ENCODE data around the gene MCM9.
A peak's percentile ranks its signal among the peaks of the same experiment; 100 is the strongest.

Gene MCM9

DNA sequence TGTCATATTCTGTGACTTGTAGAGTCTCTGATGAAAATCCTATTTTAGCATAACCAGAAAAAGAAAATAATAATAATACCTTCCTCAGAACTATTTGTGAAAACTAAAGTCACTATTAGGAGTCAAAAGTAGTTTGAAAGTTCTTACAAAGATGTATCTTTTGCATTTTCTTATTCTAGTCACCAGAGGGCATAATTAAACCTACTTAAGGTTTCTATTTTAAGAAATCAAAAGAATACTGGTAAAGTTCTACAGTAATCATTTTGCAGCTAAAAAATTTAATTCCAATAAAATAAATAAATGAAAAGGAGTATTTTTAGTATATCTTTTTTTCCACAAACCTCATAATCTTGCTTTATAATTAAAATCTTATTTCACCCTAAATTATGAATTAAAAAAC, 28.0 kb upstream of the MCM9 start:
- Histone ChIP-seq H3K9me3 (ENCODE audit: control insufficient read depth, low read length) (no peaks in the 10 kb centered on the region), H3K36me3 (ENCODE audit: control insufficient read depth, insufficient read depth, low read length) (no peaks in the 10 kb centered on the region), H3K4me3 (ENCODE audit: low read length) (no peak overlapping the region), H3K9ac (ENCODE audit: low read length) (no peak overlapping the region), H3K4me1 (ENCODE audit: control insufficient read depth, insufficient read depth, low read length) (peaks cover 9% of the 10 kb centered on the region), H3K27me3 (ENCODE audit: control insufficient read depth, insufficient read depth, low read length) (no peaks in the 10 kb centered on the region)

- no peaks in the 10 kb centered on the region for H3K27me3 ChIP-seq (ENCODE audit: control insufficient read depth, insufficient read depth, low read length)
- no peaks in the 10 kb centered on the region for H3K4me1 ChIP-seq (ENCODE audit: control insufficient read depth, insufficient read depth, low read length)
- H3K9me3 ChIP-seq (ENCODE audit: control insufficient read depth, low read length), result no peaks in the 10 kb centered on the region
- no peak overlapping the region for H3K9ac ChIP-seq (ENCODE audit: low read length)
- H3K36me3 ChIP-seq (ENCODE audit: control insufficient read depth, insufficient read depth, low read length), result no peaks in the 10 kb centered on the region
- no peak overlapping the region for H3K4me3 ChIP-seq (ENCODE audit: low read length)
These were observed 24.9 kb upstream of the MCM9 start for GRCh38 chr6:118959903-118960302.

DNA sequence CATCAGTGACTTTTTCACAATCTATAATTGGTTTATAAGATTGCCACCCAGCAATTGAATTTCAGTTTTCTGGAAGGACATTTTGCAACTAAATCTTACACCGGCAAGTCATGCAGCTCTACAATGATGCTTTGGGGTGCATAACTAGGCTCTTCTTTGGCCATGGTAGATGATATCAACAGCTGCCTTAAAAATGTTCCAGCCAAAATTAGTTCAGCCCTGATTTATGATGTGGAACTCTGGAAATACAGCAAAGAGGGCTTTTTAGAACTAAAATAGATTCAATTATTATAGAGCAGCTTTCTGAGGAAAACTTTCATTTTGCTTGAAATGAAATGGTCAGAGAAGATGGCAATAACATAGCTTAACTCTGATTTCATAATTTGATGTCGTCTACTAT, 18.4 kb upstream of the MCM9 start:
- Histone ChIP-seq H3K4me3 (ENCODE audit: low read length) (no peak overlapping the region), H3K27me3 (ENCODE audit: control insufficient read depth, insufficient read depth, low read length) (no peaks in the 10 kb centered on the region), H3K9me3 (ENCODE audit: control insufficient read depth, low read length) (no peaks in the 10 kb centered on the region), H3K36me3 (ENCODE audit: control insufficient read depth, insufficient read depth, low read length) (no peaks in the 10 kb centered on the region), H3K9ac (ENCODE audit: low read length) (no peak overlapping the region), H3K4me1 (ENCODE audit: control insufficient read depth, insufficient read depth, low read length) (no peaks in the 10 kb centered on the region)

GRCh38 chr6:118952683-118953082, 17.7 kb upstream of the MCM9 start:
- Histone ChIP-seq H3K36me3 (ENCODE audit: control insufficient read depth, insufficient read depth, low read length) (no peaks in the 10 kb centered on the region), H3K4me1 (ENCODE audit: control insufficient read depth, insufficient read depth, low read length) (no peaks in the 10 kb centered on the region), H3K9me3 (ENCODE audit: control insufficient read depth, low read length) (no peaks in the 10 kb centered on the region), H3K27me3 (ENCODE audit: control insufficient read depth, insufficient read depth, low read length) (no peaks in the 10 kb centered on the region), H3K4me3 (ENCODE audit: low read length) (no peak overlapping the region), H3K9ac (ENCODE audit: low read length) (no peak overlapping the region)

DNA sequence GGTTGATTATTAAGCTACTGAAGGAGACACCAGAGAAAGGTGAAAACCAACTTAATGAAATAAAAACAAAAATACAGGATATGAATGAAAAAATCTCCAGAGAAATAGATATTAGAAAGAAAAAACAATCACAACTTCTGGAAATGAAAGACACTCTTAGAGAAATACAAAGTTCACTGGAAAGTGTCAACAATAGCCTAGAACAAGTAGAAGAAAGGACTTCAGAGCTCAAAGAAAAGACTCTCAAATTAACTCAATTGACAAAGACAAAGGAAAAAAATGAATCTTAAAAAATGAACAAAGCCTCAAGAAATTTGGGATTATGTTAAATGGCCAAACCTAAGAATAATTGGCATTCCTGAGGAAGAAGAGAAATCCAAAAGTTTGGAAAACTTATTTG, 10.3 kb upstream of the MCM9 start:
- Histone ChIP-seq H3K27me3 (ENCODE audit: control insufficient read depth, insufficient read depth, low read length) (no peaks in the 10 kb centered on the region), H3K4me1 (ENCODE audit: control insufficient read depth, insufficient read depth, low read length) (no peaks in the 10 kb centered on the region), H3K9ac (ENCODE audit: low read length) (no peak overlapping the region), H3K4me3 (ENCODE audit: low read length) (no peak overlapping the region), H3K36me3 (ENCODE audit: control insufficient read depth, insufficient read depth, low read length) (no peaks in the 10 kb centered on the region), H3K9me3 (ENCODE audit: control insufficient read depth, low read length) (no peaks in the 10 kb centered on the region)

DNA sequence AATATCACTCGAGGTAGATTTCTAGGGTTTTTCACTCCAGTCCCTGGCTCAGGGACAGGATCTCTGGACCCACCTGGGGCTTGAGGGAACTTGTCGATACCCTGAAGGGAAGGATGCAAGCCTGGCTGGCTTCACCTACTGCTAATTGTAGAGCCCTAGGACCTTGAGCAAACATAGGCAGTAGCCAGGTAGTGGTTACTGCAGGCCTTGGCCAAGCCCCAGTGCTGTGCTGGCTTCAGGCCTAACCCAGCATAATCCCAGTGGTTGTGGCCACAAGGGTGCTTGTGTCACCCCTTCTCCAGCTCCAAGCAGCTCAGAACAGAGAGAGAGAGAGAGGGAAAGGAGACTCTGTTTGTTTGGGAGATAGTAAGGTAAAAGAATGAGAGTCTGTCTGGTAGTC, 5.8 kb upstream of the MCM9 start:
- Histone ChIP-seq H3K4me1 (ENCODE audit: control insufficient read depth, insufficient read depth, low read length) (no peaks in the 10 kb centered on the region), H3K9me3 (ENCODE audit: control insufficient read depth, low read length) (no peaks in the 10 kb centered on the region), H3K36me3 (ENCODE audit: control insufficient read depth, insufficient read depth, low read length) (no peaks in the 10 kb centered on the region), H3K9ac (ENCODE audit: low read length) (no peak overlapping the region), H3K4me3 (ENCODE audit: low read length) (no peak overlapping the region), H3K27me3 (ENCODE audit: control insufficient read depth, insufficient read depth, low read length) (no peaks in the 10 kb centered on the region)

DNA sequence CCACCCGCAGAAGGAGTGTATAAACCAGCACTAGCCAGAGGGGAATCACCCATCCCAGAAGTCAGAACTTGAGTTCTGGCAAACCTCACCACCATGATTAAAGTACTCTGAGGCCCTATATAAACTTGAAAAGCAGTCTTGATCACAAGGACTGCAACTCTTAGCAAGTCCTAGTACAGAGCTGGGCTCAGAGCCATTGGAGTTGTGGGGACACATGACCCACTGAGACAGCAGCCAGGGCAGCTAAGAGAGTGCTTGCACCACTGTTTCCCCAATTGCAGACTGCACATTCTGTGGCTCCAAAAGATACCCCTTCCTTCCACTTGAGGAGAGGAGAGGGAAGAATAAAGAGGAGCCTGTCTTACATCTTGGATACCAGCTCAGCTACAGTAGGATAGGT, 4.7 kb upstream of the MCM9 start:
- no peaks in the 10 kb centered on the region for H3K27me3 ChIP-seq (ENCODE audit: control insufficient read depth, insufficient read depth, low read length)
- no peaks in the 10 kb centered on the region for H3K4me1 ChIP-seq (ENCODE audit: control insufficient read depth, insufficient read depth, low read length)
- H3K9ac ChIP-seq (ENCODE audit: low read length), result no peak overlapping the region
- H3K36me3 ChIP-seq (ENCODE audit: control insufficient read depth, insufficient read depth, low read length), result no peaks in the 10 kb centered on the region
- no peak overlapping the region for H3K4me3 ChIP-seq (ENCODE audit: low read length)
- no peaks in the 10 kb centered on the region for H3K9me3 ChIP-seq (ENCODE audit: control insufficient read depth, low read length)

DNA sequence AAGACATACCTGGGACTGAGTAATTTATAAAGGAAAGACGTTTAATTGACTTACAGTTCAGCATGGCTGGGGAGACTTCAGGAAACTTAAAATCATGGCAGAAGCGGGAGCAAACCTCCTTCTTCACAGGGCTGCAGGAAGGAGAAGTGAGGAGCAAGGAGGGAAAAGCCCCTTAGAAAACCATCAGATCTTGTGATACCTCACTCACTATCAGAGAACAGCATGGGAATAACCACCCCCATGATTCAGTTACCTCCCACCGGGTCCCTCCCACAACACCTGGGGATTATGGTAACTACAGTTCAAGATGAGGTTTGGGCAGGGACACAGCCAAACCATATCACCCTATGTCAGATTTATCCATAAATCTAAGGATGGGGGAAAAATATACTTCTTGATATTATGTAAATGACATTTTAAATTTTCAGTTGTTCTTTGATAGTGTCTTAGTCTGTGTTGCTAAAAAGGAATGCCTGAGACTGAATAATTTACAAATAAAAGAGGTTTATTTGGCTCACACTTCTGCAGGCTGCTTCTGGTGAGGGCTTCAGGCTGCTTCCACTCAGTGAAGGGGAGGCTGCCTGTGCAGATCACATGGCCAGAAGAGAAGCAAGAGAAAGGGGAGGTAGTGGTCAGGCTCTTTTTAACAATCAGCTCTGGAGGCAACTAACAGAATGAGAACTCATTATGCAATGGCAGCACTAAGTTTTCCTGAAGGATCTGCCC, 1.2 kb upstream of the MCM9 start:
- H3K36me3 ChIP-seq (ENCODE audit: control insufficient read depth, insufficient read depth, low read length), result no peaks in the 10 kb centered on the region
- H3K9me3 ChIP-seq (ENCODE audit: control insufficient read depth, low read length), result no peaks in the 10 kb centered on the region
- H3K4me1 ChIP-seq (ENCODE audit: control insufficient read depth, insufficient read depth, low read length), result no peaks in the 10 kb centered on the region
- H3K9ac ChIP-seq (ENCODE audit: low read length), result no peak overlapping the region
- no peaks in the 10 kb centered on the region for H3K27me3 ChIP-seq (ENCODE audit: control insufficient read depth, insufficient read depth, low read length)
- no peak overlapping the region for H3K4me3 ChIP-seq (ENCODE audit: low read length)

DNA sequence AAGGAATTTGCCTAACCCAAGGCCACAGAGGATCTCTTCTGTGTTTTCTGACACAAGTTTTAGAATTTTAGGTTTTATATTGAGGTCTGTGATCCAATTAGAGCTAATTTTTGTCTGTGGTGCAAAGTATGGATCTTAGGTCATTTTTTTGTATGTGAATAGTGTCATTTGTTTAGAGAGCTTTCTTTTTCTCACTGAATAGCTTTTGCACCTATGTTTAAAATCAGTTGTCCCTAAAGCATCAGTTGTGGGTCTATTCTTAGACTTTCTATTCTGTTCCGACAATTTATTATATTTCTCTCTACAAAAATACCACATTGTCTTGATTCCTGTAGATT, 341 bp upstream of the MCM9 start:
- Histone ChIP-seq H3K4me1 (ENCODE audit: control insufficient read depth, insufficient read depth, low read length) (no peaks in the 10 kb centered on the region), H3K27me3 (ENCODE audit: control insufficient read depth, insufficient read depth, low read length) (no peaks in the 10 kb centered on the region)

DNA sequence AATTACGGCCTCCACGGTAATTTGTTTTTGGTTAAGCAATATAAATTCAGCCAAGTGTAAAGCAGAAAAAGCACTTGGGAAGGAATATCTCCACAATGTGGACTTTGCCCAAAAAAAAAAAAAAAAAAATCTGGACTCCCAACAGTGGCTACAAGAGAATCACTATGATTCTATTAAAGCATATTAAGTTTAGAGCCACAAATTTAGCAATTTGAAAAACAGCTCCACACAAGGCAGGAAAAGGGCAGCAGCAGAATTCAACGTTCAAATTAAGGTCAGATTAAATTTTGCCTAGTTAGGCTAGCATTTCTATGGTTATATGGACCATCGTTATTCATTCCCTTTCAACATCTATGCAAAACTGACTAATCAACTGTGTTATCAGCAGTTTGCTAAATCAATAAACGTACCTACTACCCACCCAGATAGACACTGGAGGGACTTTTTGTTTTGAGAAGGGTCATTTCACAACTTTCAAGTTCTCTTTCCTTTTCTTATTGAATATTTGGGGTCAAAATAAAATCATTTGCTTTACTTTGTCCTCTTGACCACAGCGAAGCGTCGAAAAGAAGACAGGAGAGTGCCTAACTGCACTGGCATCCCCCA, 1.0 kb downstream of the MCM9 start:
- H3K36me3 ChIP-seq (ENCODE audit: control insufficient read depth, insufficient read depth, low read length), result peaks cover 4% of the 10 kb centered on the region
- H3K27me3 ChIP-seq (ENCODE audit: control insufficient read depth, insufficient read depth, low read length), result no peaks in the 10 kb centered on the region
- peak overlapping the region; percentile 47 for H3K4me3 ChIP-seq (ENCODE audit: low read length)
- H3K9ac ChIP-seq (ENCODE audit: low read length), result peak overlapping the region; percentile 10
- no peaks in the 10 kb centered on the region for H3K4me1 ChIP-seq (ENCODE audit: control insufficient read depth, insufficient read depth, low read length)
- no peaks in the 10 kb centered on the region for H3K9me3 ChIP-seq (ENCODE audit: control insufficient read depth, low read length)

More for the DNA sequence above, 341 bp upstream of the MCM9 start:
- Histone ChIP-seq H3K9ac (ENCODE audit: low read length) (peak overlapping the region; percentile 98), H3K4me3 (ENCODE audit: low read length) (peak overlapping the region; percentile 100), H3K9me3 (ENCODE audit: control insufficient read depth, low read length) (no peaks in the 10 kb centered on the region), H3K36me3 (ENCODE audit: control insufficient read depth, insufficient read depth, low read length) (peaks cover 4% of the 10 kb centered on the region)

DNA sequence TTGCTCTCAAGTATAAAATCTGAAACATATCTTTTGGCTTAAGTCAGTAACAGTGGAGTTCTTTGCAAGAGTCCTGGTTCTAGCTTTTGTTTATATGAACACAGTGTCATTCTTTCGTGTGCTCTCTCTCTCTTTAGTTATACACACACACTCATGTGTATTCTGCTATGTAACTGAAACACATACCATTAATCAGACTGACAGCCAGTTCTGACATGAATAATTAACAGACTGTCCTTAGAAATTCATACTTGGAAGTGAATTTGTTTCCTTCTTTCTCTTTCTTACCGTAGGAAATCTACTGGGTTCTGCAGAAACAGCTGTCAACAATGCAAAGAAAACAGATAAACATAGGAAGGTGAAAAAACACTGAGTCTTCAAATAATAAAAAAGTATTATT, 2.5 kb downstream of the MCM9 start:
- no peak overlapping the region for H3K4me3 ChIP-seq (ENCODE audit: low read length)
- H3K9ac ChIP-seq (ENCODE audit: low read length), result no peak overlapping the region
- peaks cover 7% of the 10 kb centered on the region for H3K36me3 ChIP-seq (ENCODE audit: control insufficient read depth, insufficient read depth, low read length)
- H3K27me3 ChIP-seq (ENCODE audit: control insufficient read depth, insufficient read depth, low read length), result no peaks in the 10 kb centered on the region
- H3K9me3 ChIP-seq (ENCODE audit: control insufficient read depth, low read length), result no peaks in the 10 kb centered on the region
- H3K4me1 ChIP-seq (ENCODE audit: control insufficient read depth, insufficient read depth, low read length), result no peaks in the 10 kb centered on the region

DNA sequence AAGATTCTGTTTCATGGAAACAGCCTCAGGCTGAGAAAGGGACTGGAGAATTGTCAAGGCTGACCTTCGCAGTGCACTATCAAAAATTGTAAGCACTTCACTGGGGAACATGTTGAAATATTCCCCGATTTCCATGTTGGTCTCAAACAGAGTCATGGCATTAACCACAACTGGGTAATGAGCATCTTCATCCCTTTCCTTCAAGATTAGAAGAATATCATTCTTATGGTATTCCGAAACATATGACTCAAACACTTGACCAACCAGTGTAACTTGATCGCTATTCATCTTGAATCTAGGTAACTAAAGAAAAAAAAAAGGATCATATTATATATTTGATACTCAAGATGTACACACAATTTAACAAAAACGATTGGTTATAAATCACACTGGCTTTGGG, 3.5 kb downstream of the MCM9 start:
- Histone ChIP-seq H3K36me3 (ENCODE audit: control insufficient read depth, insufficient read depth, low read length) (peaks cover 7% of the 10 kb centered on the region), H3K4me3 (ENCODE audit: low read length) (no peak overlapping the region), H3K9ac (ENCODE audit: low read length) (no peak overlapping the region), H3K4me1 (ENCODE audit: control insufficient read depth, insufficient read depth, low read length) (no peaks in the 10 kb centered on the region), H3K27me3 (ENCODE audit: control insufficient read depth, insufficient read depth, low read length) (no peaks in the 10 kb centered on the region), H3K9me3 (ENCODE audit: control insufficient read depth, low read length) (no peaks in the 10 kb centered on the region)

DNA sequence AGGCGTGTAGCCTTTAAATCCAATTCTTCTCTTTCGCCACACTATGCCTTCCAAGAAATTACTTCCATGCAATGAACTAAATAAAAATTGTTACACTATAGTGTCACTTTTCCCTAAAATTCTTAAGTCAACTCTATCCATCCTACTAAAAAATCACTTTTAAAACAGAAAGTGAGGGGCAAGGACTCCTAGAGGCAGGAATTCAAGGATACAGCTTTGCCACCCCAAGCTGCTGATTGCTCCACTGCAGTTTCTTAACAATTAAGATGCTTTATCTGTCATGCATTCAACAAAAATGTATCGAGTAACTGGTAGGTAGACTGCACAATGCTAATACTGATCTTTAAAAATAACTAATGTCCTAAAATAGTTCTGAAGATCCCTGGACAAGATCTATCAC, 4.3 kb downstream of the MCM9 start:
- Histone ChIP-seq H3K4me1 (ENCODE audit: control insufficient read depth, insufficient read depth, low read length) (no peaks in the 10 kb centered on the region), H3K27me3 (ENCODE audit: control insufficient read depth, insufficient read depth, low read length) (no peaks in the 10 kb centered on the region), H3K9ac (ENCODE audit: low read length) (no peak overlapping the region), H3K36me3 (ENCODE audit: control insufficient read depth, insufficient read depth, low read length) (peaks cover 7% of the 10 kb centered on the region), H3K9me3 (ENCODE audit: control insufficient read depth, low read length) (no peaks in the 10 kb centered on the region), H3K4me3 (ENCODE audit: low read length) (no peak overlapping the region)

All from mucosa of stomach (tissue), 1 donor.